B cell (primary cell): Measurements from ENCODE around the gene PLVAP. TPM values are rescaled to one million over a fixed set of nuclear protein-coding genes. Genes with fewer than 3 reads are reported as not detected.

Experiments
- ATAC-seq: fragments of 200-7000 bp; cut with Tn5 transposase; one replicate; pipeline ENCODE4 v1.10.0; 2021; ENCODE audit warnings: low read depth, mild to moderate bottlenecking, moderate number of reproducible peaks, moderate library complexity
- CTCF ChIA-PET: fragments of 350-600 bp; sonication (Branson Sonifier 250); formaldehyde crosslinking; loops from one replicate; lab custom pipeline; 2021; ENCODE audit warnings: antibody characterized with exemption, inconsistent platforms; lab: Charles Lee
- POLR2A ChIA-PET: fragments of 350-600 bp; sonication (Branson Sonifier 250); formaldehyde crosslinking; loops from one replicate; lab custom pipeline; 2021; ENCODE audit warnings: antibody characterized with exemption; lab: Charles Lee
- DNase-seq: peaks from one replicate; pipeline ENCODE4 v3.0.0; 2013
- H2AFZ ChIP-seq: 2 replicates; pipeline ENCODE4 v1.6.1; 2012; ENCODE audit warnings: mild to moderate bottlenecking, low read depth, low read length; ENCODE audit not compliant: insufficient read depth, poor library complexity, severe bottlenecking
- H3K27ac ChIP-seq, 2 donors: 1 replicate in 1 of 2; 2 replicates in 1 of 2; pipeline ENCODE4 v1.5.1; 2012 to 2013; ENCODE audit warnings: low read length in 2 of 2, mild to moderate bottlenecking in 2 of 2, moderate library complexity in 1 of 2
- H3K27me3 ChIP-seq, 4 experiments: fragments of 200-600 bp in 1 of 4; sonication (generic) in 1 of 4; replicated peaks in 1 of 4; 1 replicate in 2 of 4; 2 replicates in 2 of 4; pipeline versions ENCODE4 v1.6.1 to v1.7.0; 2013 to 2016; ENCODE audit warnings: low read length in 3 of 4, mild to moderate bottlenecking in 2 of 4, mixed read lengths in 1 of 4, moderate library complexity in 1 of 4; ENCODE audit not compliant: insufficient read depth in 4 of 4, control insufficient read depth in 3 of 4; ENCODE audit errors: control extremely low read depth in 1 of 4
- H3K36me3 ChIP-seq, 2 experiments: replicated peaks in 1 of 2; 1 replicate in 1 of 2; 2 replicates in 1 of 2; pipeline versions ENCODE4 v1.6.1 to v1.7.1; 2013; ENCODE audit warnings: low read length in 1 of 2; ENCODE audit not compliant: insufficient read depth in 2 of 2, control insufficient read depth in 1 of 2; ENCODE audit errors: control extremely low read depth in 1 of 2, extremely low read depth in 1 of 2
- H3K4me1 ChIP-seq, 2 donors: fragments of 200-600 bp in 1 of 2; sonication (generic) in 1 of 2; 1 replicate in 1 of 2; 2 replicates in 1 of 2; pipeline versions ENCODE4 v1.5.1 to v1.6.1; 2013 to 2017; ENCODE audit warnings: low read length in 2 of 2; ENCODE audit not compliant: control insufficient read depth in 2 of 2, insufficient read depth in 2 of 2
- H3K4me2 ChIP-seq: replicated peaks from 2 replicates; pipeline ENCODE3; 2012; ENCODE audit warnings: mild to moderate bottlenecking, low read depth, low read length; ENCODE audit not compliant: poor library complexity, severe bottlenecking
- H3K4me3 ChIP-seq, 5 experiments: fragments of 200-600 bp in 1 of 5; sonication (generic) in 1 of 5; 1 replicate in 3 of 5; 2 replicates in 2 of 5; pipeline versions ENCODE4 v1.5.1 to v1.7.0; 2011 to 2016; ENCODE audit warnings: low read length in 4 of 5, mild to moderate bottlenecking in 4 of 5, low read depth in 2 of 5, control low read depth in 1 of 5, moderate library complexity in 1 of 5; ENCODE audit not compliant: insufficient read depth in 1 of 5; ENCODE audit errors: control extremely low read depth in 1 of 5, extremely low read depth in 1 of 5
- H3K79me2 ChIP-seq: fragments of 200-600 bp; sonication (generic); one replicate; pipeline ENCODE4 v1.6.0; 2016; ENCODE audit warnings: low read length; ENCODE audit not compliant: control insufficient read depth, insufficient read depth
- H3K9ac ChIP-seq: fragments of 200-600 bp; sonication (generic); 2 replicates; pipeline ENCODE4 v1.6.1; 2017; ENCODE audit warnings: mild to moderate bottlenecking, low read length, moderate library complexity
- H3K9me3 ChIP-seq, 3 donors: one replicate each; pipeline versions ENCODE4 v1.6.1 to v1.7.1; 2013; ENCODE audit warnings: low read length in 2 of 3; ENCODE audit not compliant: control insufficient read depth in 2 of 3, insufficient read depth in 1 of 3; ENCODE audit errors: control extremely low read depth in 1 of 3
- H4K20me1 ChIP-seq: 2 replicates; pipeline ENCODE4 v1.6.0; 2012; ENCODE audit warnings: mild to moderate bottlenecking, low read length; ENCODE audit not compliant: insufficient read depth, control insufficient read depth, poor library complexity, severe bottlenecking
- H3K27ac Mint-ChIP-seq: one replicate; pipeline ENCODE4 v1.8.0; 2021; ENCODE audit warnings: mixed read lengths
- H3K27me3 Mint-ChIP-seq: one replicate; pipeline ENCODE4 v1.8.0; 2021; ENCODE audit warnings: mixed read lengths
- H3K4me1 Mint-ChIP-seq: one replicate; pipeline ENCODE4 v1.8.0; 2021; ENCODE audit warnings: mixed read lengths
- H3K4me3 Mint-ChIP-seq: one replicate; pipeline ENCODE4 v1.8.0; 2021; ENCODE audit warnings: mixed read lengths
- H3K9me3 Mint-ChIP-seq: one replicate; pipeline ENCODE4 v1.8.0; 2022; ENCODE audit warnings: mixed read lengths; ENCODE audit not compliant: insufficient read depth
- CTCF ChIP-seq: fragments of 200-600 bp; IDR thresholded peaks from one replicate; pipeline ENCODE4 v1.8.0; 2022; ENCODE audit warnings: antibody characterized with exemption, mild to moderate bottlenecking
- EZH2 ChIP-seq: IDR thresholded peaks from 2 replicates; pipeline ENCODE4 v1.6.1; 2012; ENCODE audit warnings: borderline replicate concordance, low read depth, mild to moderate bottlenecking, moderate library complexity, low read length; ENCODE audit not compliant: insufficient read depth, poor library complexity, severe bottlenecking
- WGBS: methylation state at CpG from one replicate; pipeline ENCODE4 v1.1.5; 2013; ENCODE audit warnings: missing lambda C conversion rate; ENCODE audit not compliant: insufficient coverage; 5-methylcytosine and 5-hydroxymethylcytosine counted together
- intact Hi-C: fragments of 100-400 bp; cut with micrococcal nuclease; formaldehyde crosslinking; loops from one replicate; pipeline ENCODE4 v1.10.0; 2022
- polyA plus RNA-seq: library from polyadenylated mRNA; depleted of rRNA; stranded (reverse); fragments of >200 nt; gene quantifications from 2 replicates; pipeline ENCODE4 v1.2.3, GENCODE V29; 2012
- total RNA-seq, 2 donors: library from RNA; stranded (reverse); fragments of 120-200 nt in 1 of 2; gene quantifications; 1 replicate in 1 of 2; 2 replicates in 1 of 2; pipeline versions ENCODE4 v1.2.3 to v1.2.4, GENCODE V29; 2013 to 2022

PLVAP gene
- total and polyA plus RNA-seq, 2 donors (not counting 1 experiment from before 2014, with no cell fraction given) = 0.06 TPM; not detected in 1

GRCh38 chr19:17357724-17358123, 19.4 kb downstream of the PLVAP start:
- H3K4me1 ChIP-seq = no peaks in the 10 kb centered on the region
- TF ChIP-seq CTCF (no peak), EZH2 (no peak)
- H3K9me3 ChIP-seq = no peaks in the 10 kb centered on the region
- no peak for ATAC-seq
- peaks cover 0 to 10% (median 0%) of the 10 kb centered on the region in 4 experiments for H3K27me3 ChIP-seq
- H3K27ac Mint-ChIP-seq = no peak overlapping the region
- H3K27ac ChIP-seq = no peak overlapping the region
- no peak overlapping the region for H2AFZ ChIP-seq
- POLR2A ChIA-PET = no interaction called here
- peaks cover 25% of the 10 kb centered on the region for H3K27me3 Mint-ChIP-seq
- no peaks in the 10 kb centered on the region for H3K36me3 ChIP-seq
- H3K79me2 ChIP-seq = no peaks in the 10 kb centered on the region
- WGBS = 93% methylated on average over 9 of the region's 11 CpGs
- intact Hi-C loops = no loop called here
- H3K9ac ChIP-seq = no peak overlapping the region
- no peak overlapping the region for H3K4me3 ChIP-seq
- no peaks in the 10 kb centered on the region for H3K4me1 Mint-ChIP-seq
- H4K20me1 ChIP-seq = no peaks in the 10 kb centered on the region
- H3K9me3 Mint-ChIP-seq = no peaks in the 10 kb centered on the region
- CTCF ChIA-PET = interaction anchor here (1.0 to 1.2 kb wide), 2 partner anchors 10 to 28 kb away, joined by 3 to 4 read pairs; no protein-coding TSS in a partner anchor
- H3K4me3 Mint-ChIP-seq = no peak overlapping the region
- no peak for DNase-seq
- H3K4me2 ChIP-seq = no peak overlapping the region

DNA sequence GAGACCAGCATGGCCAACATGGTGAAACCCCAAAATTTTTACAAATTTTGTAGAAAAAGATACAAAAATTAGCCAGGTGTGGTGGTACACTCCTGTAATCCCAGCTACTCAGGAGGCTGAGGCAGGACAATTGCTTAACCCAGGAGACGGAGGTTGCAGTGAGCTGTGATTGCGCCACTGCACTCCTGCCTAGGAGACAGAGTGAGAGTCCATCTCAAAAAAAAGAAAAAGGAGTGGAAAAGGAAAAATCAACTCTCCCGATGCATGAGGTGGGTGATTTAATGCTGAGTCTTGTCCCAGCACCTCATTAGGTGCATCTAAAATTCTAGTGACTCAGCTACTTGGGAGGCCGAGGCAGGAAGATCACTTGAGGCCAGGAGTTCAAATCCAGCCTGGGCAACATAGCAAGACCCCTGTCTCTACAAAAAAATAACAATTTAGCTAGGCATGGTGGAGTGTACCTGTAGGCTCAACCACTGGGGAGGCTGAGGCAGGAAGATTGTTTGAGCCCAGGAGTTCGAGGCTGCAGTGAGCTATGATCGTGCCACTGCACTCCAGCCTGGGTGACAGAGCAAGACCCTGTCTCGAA, 20.0 kb downstream of the PLVAP start:
- Histone ChIP-seq H2AFZ (no peak overlapping the region), H3K36me3 (no peaks in the 10 kb centered on the region), H3K9ac (no peak overlapping the region), H3K4me2 (no peak overlapping the region), H3K27me3 (peaks cover 0 to 15% (median 2%) of the 10 kb centered on the region in 4 experiments), H3K4me3 (no peak overlapping the region), H3K27ac (no peak overlapping the region), H4K20me1 (no peaks in the 10 kb centered on the region), H3K9me3 (no peaks in the 10 kb centered on the region), H3K79me2 (no peaks in the 10 kb centered on the region), H3K4me1 (no peaks in the 10 kb centered on the region)
- Mint-ChIP-seq H3K9me3 (no peaks in the 10 kb centered on the region), H3K27me3 (peaks cover 21% of the 10 kb centered on the region), H3K4me1 (no peaks in the 10 kb centered on the region), H3K27ac (no peak overlapping the region), H3K4me3 (no peak overlapping the region)
- POLR2A ChIA-PET = no interaction called here
- ATAC-seq (no peak), DNase-seq (no peak)
- 93% methylated on average over 3 of the region's 7 CpGs for WGBS
- intact Hi-C loops = no loop called here
- CTCF ChIA-PET = interaction anchor here (1.2 kb wide), 1 partner anchor 29 kb away, joined by 3 read pairs; no protein-coding TSS in a partner anchor
- TF ChIP-seq CTCF (no peak), EZH2 (no peak)
